AG04450 (cell line): ENCODE results near the gene TFDP2. TPM values are rescaled to one million over a fixed set of nuclear protein-coding genes. Genes with fewer than 3 reads are reported as not detected.
"Not testable (repeated sequence)": the region's sequence is repeated elsewhere in the genome, so short reads cannot be mapped to it uniquely, and the experiment has no call there.

ENCODE experiments used
- CTCF ChIA-PET: fragments of 300-600, 350-600 bp; formaldehyde crosslinking; extraction: SDS; loops from one replicate; lab custom pipeline; 2022; ENCODE audit warnings: antibody characterized with exemption, inconsistent platforms; lab: Charles Lee
- POLR2A ChIA-PET: fragments of 350-600 bp; formaldehyde crosslinking; extraction: SDS; loops from one replicate; lab custom pipeline; 2021; ENCODE audit warnings: antibody characterized with exemption, inconsistent platforms; lab: Yijun Ruan, JAX
- DNase-seq: peaks from one replicate; pipeline ENCODE4 v3.0.0-alpha.2; 2011; ENCODE audit warnings: low read depth, low spot score
- H3K27ac ChIP-seq: one replicate; pipeline ENCODE4 v1.5.1; 2012; ENCODE audit warnings: low read depth, low read length, control low read depth
- H3K27me3 ChIP-seq: one replicate; pipeline ENCODE4 v1.6.0; 2012; ENCODE audit warnings: low read length; ENCODE audit not compliant: control insufficient read depth, insufficient read depth
- H3K4me3 ChIP-seq: 2 replicates; pipeline ENCODE4 v1.5.1; 2011; ENCODE audit warnings: mild to moderate bottlenecking, low read depth, low read length, control low read depth
- H3K9me3 ChIP-seq: 2 replicates; pipeline ENCODE4 v1.5.1; 2012; ENCODE audit warnings: low read length; ENCODE audit not compliant: control insufficient read depth, insufficient read depth
- CTCF ChIP-seq: IDR thresholded peaks from 2 replicates; pipeline ENCODE4 v1.5.1; 2011; ENCODE audit warnings: low read depth, low read length, control low read depth, inconsistent platforms
- polyA plus RNA-seq: library from polyadenylated mRNA; depleted of rRNA; stranded (reverse); fragments of >200 nt; gene quantifications from 2 replicates; pipeline ENCODE4 v1.2.3, GENCODE V29; 2011

The TFDP2 gene
- polyA plus RNA-seq, 1 experiment, result 63.4 TPM

GRCh38 chr3:142077155-142077858, 72.0 kb downstream of the TFDP2 start:
- ChIA-PET CTCF (interaction anchor here (1.0 kb wide), 1 partner anchor 202 kb away, joined by 4 read pairs; no protein-coding TSS in a partner anchor), POLR2A (interaction anchor here (0.5 kb wide), 1 partner anchor 36 kb away, joined by 3 read pairs; no protein-coding TSS in a partner anchor)
- DNase-seq, result no peak
- Histone ChIP-seq H3K27me3 (no peaks in the 10 kb centered on the region), H3K4me3 (no peak overlapping the region), H3K27ac (no peak overlapping the region), H3K9me3 (no peaks in the 10 kb centered on the region)
- TF ChIP-seq CTCF, result no peak

GRCh38 chr3:142075656-142076055, 73.7 kb downstream of the TFDP2 start:
- CTCF ChIA-PET, H3K27ac ChIP-seq, H3K4me3 ChIP-seq, H3K27me3 ChIP-seq, DNase-seq, H3K9me3 ChIP-seq: not testable (repeated sequence)
- POLR2A ChIA-PET, result interaction anchor here (0.6 kb wide), 1 partner anchor 155 kb away, joined by 9 read pairs; no protein-coding TSS in a partner anchor

- DNase-seq, result no peak
- Histone ChIP-seq H3K27ac (no peak overlapping the region), H3K9me3 (no peaks in the 10 kb centered on the region), H3K4me3 (no peak overlapping the region), H3K27me3 (no peaks in the 10 kb centered on the region)
- POLR2A ChIA-PET, result no interaction called here
- no peak for TF ChIP-seq CTCF
- CTCF ChIA-PET, result interaction anchor here (0.6 kb wide), 1 partner anchor 12 kb away, joined by 4 read pairs; no protein-coding TSS in a partner anchor
These were observed 76.5 kb downstream of the TFDP2 start for GRCh38 chr3:142072816-142073215.

- Histone ChIP-seq H3K27me3 (no peaks in the 10 kb centered on the region), H3K27ac (no peak overlapping the region), H3K4me3 (no peak overlapping the region), H3K9me3 (no peaks in the 10 kb centered on the region)
- CTCF ChIA-PET, result no interaction called here
- no peak for TF ChIP-seq CTCF
- DNase-seq, result no peak
- POLR2A ChIA-PET, result interaction anchor here (0.7 kb wide), 1 partner anchor 10 kb away, joined by 3 read pairs; no protein-coding TSS in a partner anchor
These were observed 83.4 kb downstream of the TFDP2 start for GRCh38 chr3:142065932-142066331.

- POLR2A ChIA-PET, result interaction anchor here (0.7 kb wide), 1 partner anchor 11 kb away, joined by 3 read pairs; no protein-coding TSS in a partner anchor
- H3K4me3 ChIP-seq, result no peak overlapping the region
- TF ChIP-seq CTCF, result no peak
- H3K27ac ChIP-seq, result no peak overlapping the region
- no peak for DNase-seq
- CTCF ChIA-PET, result no interaction called here
- no peaks in the 10 kb centered on the region for H3K9me3 ChIP-seq
- no peaks in the 10 kb centered on the region for H3K27me3 ChIP-seq
These were observed 84.0 kb downstream of the TFDP2 start for GRCh38 chr3:142065344-142065743.
